Suprapubic skin (tissue), 3 donors: Measurements from ENCODE around the gene MXD4.

Experiments used
- EP300 ChIP-seq: sonication (generic); formaldehyde crosslinking; IDR thresholded peaks from one replicate; pipeline ENCODE4 v1.6.1; 2017; ENCODE audit warnings: antibody characterized with exemption
- POLR2A ChIP-seq, 2 donors: fragments of 450-650 bp; IDR thresholded peaks; one replicate each; pipeline ENCODE4 v1.6.1; 2017; ENCODE audit warnings: antibody characterized with exemption in 2 of 2, mild to moderate bottlenecking in 2 of 2, moderate library complexity in 2 of 2
- TF ChIP-seq, protein P1 (sequence below), 2 donors: fragments of 200-600 bp in 1 of 2; fragments of 450-650 bp in 1 of 2; sonication (generic) in 1 of 2; IDR thresholded peaks; one replicate each; pipeline ENCODE4 v1.5.1; 2016 to 2019; ENCODE audit warnings: antibody characterized with exemption in 2 of 2, mild to moderate bottlenecking in 1 of 2, moderate library complexity in 1 of 2

DNA sequence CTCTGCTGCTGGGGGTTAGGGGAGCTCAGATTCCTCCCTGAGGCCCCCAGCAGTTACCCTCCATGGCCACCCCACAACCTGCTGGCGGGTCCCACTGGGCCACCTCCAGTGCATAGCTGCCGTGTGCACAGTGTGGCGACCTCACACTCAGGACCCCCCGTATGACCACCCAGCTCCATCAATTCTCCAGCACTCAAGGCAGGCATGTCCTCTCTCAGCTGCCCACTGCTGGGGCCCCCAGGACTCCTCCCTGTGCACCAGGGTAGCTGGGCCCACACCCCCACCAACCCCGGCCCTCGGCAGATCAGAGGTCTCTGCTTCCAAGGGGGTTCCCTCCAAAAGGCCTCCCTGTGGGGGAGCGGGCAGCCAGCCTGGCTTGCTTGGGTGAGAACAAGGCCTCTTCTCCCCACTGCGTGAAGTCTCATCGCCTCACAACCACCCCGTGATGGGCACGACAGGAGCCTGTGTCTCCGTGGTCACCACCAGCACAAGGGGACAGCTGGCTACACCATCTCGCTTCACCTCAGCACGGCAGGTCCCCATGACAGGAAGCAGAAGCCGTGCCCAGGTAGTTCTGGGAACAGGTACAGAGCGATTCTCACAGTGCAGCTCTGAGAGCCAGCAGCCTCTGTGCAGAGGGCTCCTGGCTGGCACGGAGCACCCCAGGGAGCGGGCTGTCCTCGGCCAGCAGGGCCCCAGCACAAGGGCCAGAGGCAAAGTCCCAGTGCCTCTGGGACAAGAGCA is 15.4 kb downstream of the MXD4 start:
- TF ChIP-seq, protein P1, sequence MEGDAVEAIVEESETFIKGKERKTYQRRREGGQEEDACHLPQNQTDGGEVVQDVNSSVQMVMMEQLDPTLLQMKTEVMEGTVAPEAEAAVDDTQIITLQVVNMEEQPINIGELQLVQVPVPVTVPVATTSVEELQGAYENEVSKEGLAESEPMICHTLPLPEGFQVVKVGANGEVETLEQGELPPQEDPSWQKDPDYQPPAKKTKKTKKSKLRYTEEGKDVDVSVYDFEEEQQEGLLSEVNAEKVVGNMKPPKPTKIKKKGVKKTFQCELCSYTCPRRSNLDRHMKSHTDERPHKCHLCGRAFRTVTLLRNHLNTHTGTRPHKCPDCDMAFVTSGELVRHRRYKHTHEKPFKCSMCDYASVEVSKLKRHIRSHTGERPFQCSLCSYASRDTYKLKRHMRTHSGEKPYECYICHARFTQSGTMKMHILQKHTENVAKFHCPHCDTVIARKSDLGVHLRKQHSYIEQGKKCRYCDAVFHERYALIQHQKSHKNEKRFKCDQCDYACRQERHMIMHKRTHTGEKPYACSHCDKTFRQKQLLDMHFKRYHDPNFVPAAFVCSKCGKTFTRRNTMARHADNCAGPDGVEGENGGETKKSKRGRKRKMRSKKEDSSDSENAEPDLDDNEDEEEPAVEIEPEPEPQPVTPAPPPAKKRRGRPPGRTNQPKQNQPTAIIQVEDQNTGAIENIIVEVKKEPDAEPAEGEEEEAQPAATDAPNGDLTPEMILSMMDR (IDR thresholded peaks at IDR 0.05): no peak
- no peak for TF ChIP-seq POLR2A (IDR thresholded peaks at IDR 0.05)
- no peak for TF ChIP-seq EP300
